Suprapubic skin (tissue), 4 donors: ENCODE results near the gene USP10. TPM values are rescaled to one million over a fixed set of nuclear protein-coding genes. Genes with fewer than 3 reads are reported as not detected.

Source experiments
- DNase-seq, 2 donors: peaks; one replicate each; pipeline ENCODE4 v3.0.0-alpha.2; 2019; ENCODE audit warnings: low spot score in 2 of 2
- H3K27ac ChIP-seq: fragments of 200-600 bp; sonication (generic); one replicate; pipeline ENCODE4 v1.5.1; 2019
- H3K27me3 ChIP-seq: fragments of 200-600 bp; sonication (generic); one replicate; pipeline ENCODE4 v1.5.1; 2019
- H3K36me3 ChIP-seq: fragments of 200-600 bp; sonication (generic); one replicate; pipeline ENCODE4 v1.5.1; 2019
- H3K4me1 ChIP-seq: fragments of 200-600 bp; sonication (generic); one replicate; pipeline ENCODE4 v1.5.1; 2019
- H3K4me3 ChIP-seq: fragments of 200-600 bp; sonication (generic); one replicate; pipeline ENCODE4 v1.5.1; 2019; ENCODE audit warnings: mild to moderate bottlenecking
- H3K9me3 ChIP-seq: fragments of 200-600 bp; sonication (generic); one replicate; pipeline ENCODE4 v1.5.1; 2019
- CTCF ChIP-seq, 2 donors: fragments of 200-600 bp in 1 of 2; fragments of 450-650 bp in 1 of 2; sonication (generic) in 1 of 2; IDR thresholded peaks; one replicate each; pipeline ENCODE4 v1.5.1; 2016 to 2019; ENCODE audit warnings: antibody characterized with exemption in 2 of 2, mild to moderate bottlenecking in 1 of 2, moderate library complexity in 1 of 2
- EP300 ChIP-seq: sonication (generic); formaldehyde crosslinking; IDR thresholded peaks from one replicate; pipeline ENCODE4 v1.6.1; 2017; ENCODE audit warnings: antibody characterized with exemption
- POLR2A ChIP-seq, 2 donors: fragments of 450-650 bp; IDR thresholded peaks; one replicate each; pipeline ENCODE4 v1.6.1; 2017; ENCODE audit warnings: antibody characterized with exemption in 2 of 2, mild to moderate bottlenecking in 2 of 2, moderate library complexity in 2 of 2
- POLR2AphosphoS5 ChIP-seq, 3 donors: sonication (generic); formaldehyde crosslinking; IDR thresholded peaks; one replicate each; pipeline ENCODE4 v1.6.1; 2017; ENCODE audit warnings: antibody characterized with exemption in 3 of 3
- WGBS: methylation state at CpG from one replicate; pipeline ENCODE4 v1.1.5; 2018; 5-methylcytosine and 5-hydroxymethylcytosine counted together
- total RNA-seq, 4 donors: library from RNA; depleted of rRNA; stranded (reverse); fragments of >200 nt; gene quantifications; one replicate each; pipeline ENCODE4 v1.1.0, GENCODE V29; 2016

Gene USP10
- total RNA-seq, 4 donors from 2014 or later, result 58.5 to 92.2 (median 69.8) TPM

GRCh38 chr16:84758627-84759026 is 58.8 kb downstream of the USP10 start:
- no peak for DNase-seq
- peaks cover 19% of the 10 kb centered on the region for H3K4me1 ChIP-seq
- peaks cover 32% of the 10 kb centered on the region for H3K36me3 ChIP-seq
- H3K4me3 ChIP-seq, result no peak overlapping the region
- no peak overlapping the region for H3K27ac ChIP-seq
- no peaks in the 10 kb centered on the region for H3K27me3 ChIP-seq
- no peak for TF ChIP-seq EP300
- TF ChIP-seq POLR2AphosphoS5 (IDR thresholded peaks at IDR 0.05), result no peak
- TF ChIP-seq CTCF (IDR thresholded peaks at IDR 0.05), result no peak
- TF ChIP-seq POLR2A (IDR thresholded peaks at IDR 0.05), result no peak
- no peaks in the 10 kb centered on the region for H3K9me3 ChIP-seq
- WGBS, result 88% methylated on average over 7 of the region's 7 CpGs

- TF ChIP-seq EP300, result no peak
- no peak for TF ChIP-seq POLR2AphosphoS5 (IDR thresholded peaks at IDR 0.05)
- TF ChIP-seq CTCF (IDR thresholded peaks at IDR 0.05), result no peak
- no peak for TF ChIP-seq POLR2A (IDR thresholded peaks at IDR 0.05)
- H3K4me3 ChIP-seq, result no peak overlapping the region
- peaks cover 15% of the 10 kb centered on the region for H3K4me1 ChIP-seq
- no peaks in the 10 kb centered on the region for H3K27me3 ChIP-seq
- no peak for DNase-seq
- WGBS, result 63% methylated on average over 8 of the region's 8 CpGs
- H3K9me3 ChIP-seq, result no peaks in the 10 kb centered on the region
- H3K27ac ChIP-seq, result no peak overlapping the region
- H3K36me3 ChIP-seq, result peaks cover 37% of the 10 kb centered on the region
These were observed 59.3 kb downstream of the USP10 start for GRCh38 chr16:84759061-84759460.

- H3K9me3 ChIP-seq, result no peaks in the 10 kb centered on the region
- H3K27me3 ChIP-seq, result no peaks in the 10 kb centered on the region
- no peak for DNase-seq
- no peak overlapping the region for H3K4me3 ChIP-seq
- 82% methylated on average over 3 of the region's 3 CpGs for WGBS
- H3K36me3 ChIP-seq, result peaks cover 45% of the 10 kb centered on the region
- H3K4me1 ChIP-seq, result peaks cover 6% of the 10 kb centered on the region
- H3K27ac ChIP-seq, result no peak overlapping the region
- no peak for TF ChIP-seq POLR2A (IDR thresholded peaks at IDR 0.05)
- TF ChIP-seq CTCF (IDR thresholded peaks at IDR 0.05), result no peak
- TF ChIP-seq EP300, result no peak
- TF ChIP-seq POLR2AphosphoS5 (IDR thresholded peaks at IDR 0.05), result no peak
These were observed 60.1 kb downstream of the USP10 start for GRCh38 chr16:84759906-84760305.

GRCh38 chr16:84761448-84762368 is 61.9 kb downstream of the USP10 start:
- Histone ChIP-seq H3K36me3 (peaks cover 63% of the 10 kb centered on the region), H3K4me1 (no peaks in the 10 kb centered on the region), H3K27me3 (no peaks in the 10 kb centered on the region), H3K4me3 (no peak overlapping the region), H3K27ac (no peak overlapping the region), H3K9me3 (no peaks in the 10 kb centered on the region)
- no peak for DNase-seq
- TF ChIP-seq EP300 (no peak), POLR2A (IDR thresholded peaks at IDR 0.05) (no peak), CTCF (IDR thresholded peaks at IDR 0.05) (no peak), POLR2AphosphoS5 (IDR thresholded peaks at IDR 0.05) (no peak)
- 83% methylated on average over 17 of the region's 17 CpGs for WGBS

GRCh38 chr16:84763164-84763563 is 63.4 kb downstream of the USP10 start:
- 94% methylated on average over 8 of the region's 8 CpGs for WGBS
- no peaks in the 10 kb centered on the region for H3K27me3 ChIP-seq
- TF ChIP-seq POLR2A (IDR thresholded peaks at IDR 0.05), result no peak
- TF ChIP-seq EP300, result no peak
- TF ChIP-seq CTCF (IDR thresholded peaks at IDR 0.05), result no peak
- TF ChIP-seq POLR2AphosphoS5 (IDR thresholded peaks at IDR 0.05), result no peak
- H3K4me3 ChIP-seq, result no peak overlapping the region
- peaks cover 68% of the 10 kb centered on the region for H3K36me3 ChIP-seq
- no peaks in the 10 kb centered on the region for H3K4me1 ChIP-seq
- no peaks in the 10 kb centered on the region for H3K9me3 ChIP-seq
- DNase-seq, result no peak
- no peak overlapping the region for H3K27ac ChIP-seq
